ENCODE results near the gene PI4K2B.
"Not testable (repeated sequence)": the region's sequence is repeated elsewhere in the genome, so short reads cannot be mapped to it uniquely, and the experiment has no call there.

PI4K2B gene

GRCh38 chr4:25306518-25307057 is 72.8 kb downstream of the PI4K2B start:
- DNase-seq (ENCODE audit: low read depth) = no peak

GRCh38 chr4:25307596-25307995 is 73.8 kb downstream of the PI4K2B start:
- DNase-seq (ENCODE audit: low read depth) = no peak

GRCh38 chr4:25308306-25308705 is 74.5 kb downstream of the PI4K2B start:
- no peak for DNase-seq (ENCODE audit: low read depth)

- DNase-seq (ENCODE audit: low read depth) = no peak
Observed at GRCh38 chr4:25308761-25309160, 74.9 kb downstream of the PI4K2B start.

GRCh38 chr4:25310066-25310802 is 76.4 kb downstream of the PI4K2B start:
- no peak for DNase-seq (ENCODE audit: low read depth)

- DNase-seq (ENCODE audit: low read depth) = no peak
Observed at GRCh38 chr4:25310803-25311166, 77.0 kb downstream of the PI4K2B start.

GRCh38 chr4:25312496-25313200 is 78.8 kb downstream of the PI4K2B start, which contains the start of gene ZCCHC4:
ZCCHC4 (plus strand) TSS chr4:25312774; CDS start chr4:25312810, 36 bp downstream.
- DNase-seq (ENCODE audit: low read depth) = peak; percentile 89

GRCh38 chr4:25313201-25313895 is 79.5 kb downstream of the PI4K2B start:
- no peak for DNase-seq (ENCODE audit: low read depth)

GRCh38 chr4:25320336-25320735 is 86.5 kb downstream of the PI4K2B start:
- no peak for DNase-seq (ENCODE audit: low read depth)

GRCh38 chr4:25320773-25321172 is 86.9 kb downstream of the PI4K2B start:
- DNase-seq (ENCODE audit: low read depth) = no peak

- DNase-seq (ENCODE audit: low read depth) = no peak
Observed at GRCh38 chr4:25321703-25322102, 87.9 kb downstream of the PI4K2B start.

GRCh38 chr4:25328463-25328862 is 94.6 kb downstream of the PI4K2B start:
- not testable (repeated sequence) for DNase-seq (ENCODE audit: low read depth)
